BJ (cell line): ENCODE results near the gene CHD1L. TPM values are rescaled to one million over a fixed set of nuclear protein-coding genes. Genes with fewer than 3 reads are reported as not detected.

ENCODE experiments used
- CTCF ChIA-PET: fragments of 350-600 bp; formaldehyde crosslinking; extraction: SDS; loops from one replicate; lab custom pipeline; 2021; ENCODE audit warnings: antibody characterized with exemption, inconsistent platforms; lab: Yijun Ruan, JAX
- POLR2A ChIA-PET: fragments of 300-600 bp; sonication (Branson Sonifier 250); formaldehyde crosslinking; extraction: SDS; loops from one replicate; lab custom pipeline; 2021; ENCODE audit warnings: antibody characterized with exemption; lab: Charles Lee
- DNase-seq: peaks from one replicate; pipeline ENCODE4 v3.0.0-alpha.2; 2011; ENCODE audit warnings: low read depth
- H3K27me3 ChIP-seq: 2 replicates; pipeline ENCODE4 v1.6.0; 2011; ENCODE audit warnings: low read length; ENCODE audit not compliant: control insufficient read depth, insufficient read depth
- H3K36me3 ChIP-seq: 2 replicates; pipeline ENCODE4 v1.5.1; 2011; ENCODE audit warnings: low read length; ENCODE audit not compliant: control insufficient read depth, insufficient read depth
- H3K4me3 ChIP-seq: 2 replicates; pipeline ENCODE4 v1.5.1; 2011; ENCODE audit warnings: low read depth, mild to moderate bottlenecking, control low read depth, low read length
- polyA plus RNA-seq: library from polyadenylated mRNA; depleted of rRNA; stranded (reverse); fragments of >200 nt; gene quantifications from 2 replicates; pipeline ENCODE4 v1.2.3, GENCODE V29; 2011
- TF ChIP-seq, protein P1 (sequence below): IDR thresholded peaks from 2 replicates; pipeline ENCODE4 v1.5.1; 2011; ENCODE audit warnings: low read depth, mild to moderate bottlenecking, control low read depth, inconsistent platforms, low read length, moderate library complexity; ENCODE audit not compliant: insufficient read depth

Gene CHD1L
- polyA plus RNA-seq, 1 experiment: 20.2 TPM

DNA sequence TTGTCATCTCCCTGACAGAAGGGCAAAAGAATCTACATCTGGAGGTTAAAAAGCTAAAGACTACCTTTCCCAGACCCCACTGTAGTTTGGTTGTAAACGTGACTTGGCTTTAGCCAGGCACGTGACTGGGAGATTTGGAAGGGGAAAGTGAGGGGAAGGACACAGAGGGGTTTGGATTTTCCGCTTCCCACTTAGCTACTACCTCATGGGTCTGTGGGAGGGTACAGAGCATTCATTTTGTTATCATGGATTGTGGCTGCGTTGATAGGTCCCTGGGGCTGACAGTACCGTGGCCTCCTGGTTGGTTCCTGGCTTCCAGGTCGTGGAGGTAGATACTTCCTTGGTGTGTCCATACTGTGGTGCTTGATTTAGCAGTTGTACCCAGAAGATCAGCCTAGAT, 2.6 kb downstream of the CHD1L start:
- Histone ChIP-seq H3K27me3 (no peaks in the 10 kb centered on the region), H3K36me3 (no peaks in the 10 kb centered on the region), H3K4me3 (no peak overlapping the region)
- TF ChIP-seq, protein P1, sequence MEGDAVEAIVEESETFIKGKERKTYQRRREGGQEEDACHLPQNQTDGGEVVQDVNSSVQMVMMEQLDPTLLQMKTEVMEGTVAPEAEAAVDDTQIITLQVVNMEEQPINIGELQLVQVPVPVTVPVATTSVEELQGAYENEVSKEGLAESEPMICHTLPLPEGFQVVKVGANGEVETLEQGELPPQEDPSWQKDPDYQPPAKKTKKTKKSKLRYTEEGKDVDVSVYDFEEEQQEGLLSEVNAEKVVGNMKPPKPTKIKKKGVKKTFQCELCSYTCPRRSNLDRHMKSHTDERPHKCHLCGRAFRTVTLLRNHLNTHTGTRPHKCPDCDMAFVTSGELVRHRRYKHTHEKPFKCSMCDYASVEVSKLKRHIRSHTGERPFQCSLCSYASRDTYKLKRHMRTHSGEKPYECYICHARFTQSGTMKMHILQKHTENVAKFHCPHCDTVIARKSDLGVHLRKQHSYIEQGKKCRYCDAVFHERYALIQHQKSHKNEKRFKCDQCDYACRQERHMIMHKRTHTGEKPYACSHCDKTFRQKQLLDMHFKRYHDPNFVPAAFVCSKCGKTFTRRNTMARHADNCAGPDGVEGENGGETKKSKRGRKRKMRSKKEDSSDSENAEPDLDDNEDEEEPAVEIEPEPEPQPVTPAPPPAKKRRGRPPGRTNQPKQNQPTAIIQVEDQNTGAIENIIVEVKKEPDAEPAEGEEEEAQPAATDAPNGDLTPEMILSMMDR: no peak
- ChIA-PET CTCF (interaction anchor here (2.0 kb wide), 1 partner anchor 20 kb away, joined by 5 read pairs; the partner anchor contains the start of gene FMO5), POLR2A (no interaction called here)
- DNase-seq: no peak

GRCh38 chr1:147245586-147246021, 3.1 kb downstream of the CHD1L start:
- POLR2A ChIA-PET: no interaction called here
- no peak overlapping the region for H3K4me3 ChIP-seq
- CTCF ChIA-PET: no interaction called here
- H3K36me3 ChIP-seq: no peaks in the 10 kb centered on the region
- TF ChIP-seq, protein P1: no peak
- no peaks in the 10 kb centered on the region for H3K27me3 ChIP-seq
- DNase-seq: no peak

DNA sequence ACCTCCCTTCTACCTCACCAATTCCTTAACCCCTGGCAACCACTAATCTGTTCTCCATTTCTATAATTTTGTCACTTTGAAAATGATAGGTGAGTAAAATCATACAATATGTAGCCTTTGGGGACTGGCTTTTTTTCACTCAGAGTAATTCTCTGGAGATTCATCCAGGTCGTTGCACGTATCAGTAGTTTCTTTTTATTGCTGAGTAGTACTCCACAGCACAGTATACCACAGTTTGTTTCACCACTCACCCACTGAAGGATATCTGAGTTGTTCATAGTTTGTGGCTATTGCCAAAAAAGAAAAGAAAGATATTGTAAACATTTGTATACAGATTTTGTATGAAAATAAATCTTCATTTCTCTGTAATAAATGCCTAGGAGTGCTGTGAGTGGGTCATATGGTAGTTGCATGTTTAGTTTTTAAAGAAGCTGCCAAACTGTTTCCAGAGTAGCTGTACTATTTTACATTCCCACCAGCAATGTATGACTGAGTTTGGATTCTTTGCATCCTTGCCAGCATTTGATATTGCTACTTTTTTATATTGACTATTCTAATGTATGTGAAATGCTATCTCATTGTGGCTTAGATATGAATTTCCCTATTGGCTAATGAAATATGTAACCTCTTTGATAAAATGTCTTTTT, 3.7 kb downstream of the CHD1L start:
- no peak for DNase-seq
- CTCF ChIA-PET: no interaction called here
- POLR2A ChIA-PET: no interaction called here

GRCh38 chr1:147246910-147247655, 4.6 kb downstream of the CHD1L start:
- POLR2A ChIA-PET: no interaction called here
- TF ChIP-seq, protein P1: no peak
- CTCF ChIA-PET: interaction anchor here (1.3 kb wide), 1 partner anchor 143 kb away, joined by 4 read pairs; no protein-coding TSS in a partner anchor
- DNase-seq: no peak
- Histone ChIP-seq H3K36me3 (no peaks in the 10 kb centered on the region), H3K27me3 (no peaks in the 10 kb centered on the region), H3K4me3 (no peak overlapping the region)

More for the DNA sequence above, 3.7 kb downstream of the CHD1L start:
- H3K36me3 ChIP-seq: no peaks in the 10 kb centered on the region
- TF ChIP-seq, protein P1: no peak
- H3K27me3 ChIP-seq: no peaks in the 10 kb centered on the region
- no peak overlapping the region for H3K4me3 ChIP-seq

DNA sequence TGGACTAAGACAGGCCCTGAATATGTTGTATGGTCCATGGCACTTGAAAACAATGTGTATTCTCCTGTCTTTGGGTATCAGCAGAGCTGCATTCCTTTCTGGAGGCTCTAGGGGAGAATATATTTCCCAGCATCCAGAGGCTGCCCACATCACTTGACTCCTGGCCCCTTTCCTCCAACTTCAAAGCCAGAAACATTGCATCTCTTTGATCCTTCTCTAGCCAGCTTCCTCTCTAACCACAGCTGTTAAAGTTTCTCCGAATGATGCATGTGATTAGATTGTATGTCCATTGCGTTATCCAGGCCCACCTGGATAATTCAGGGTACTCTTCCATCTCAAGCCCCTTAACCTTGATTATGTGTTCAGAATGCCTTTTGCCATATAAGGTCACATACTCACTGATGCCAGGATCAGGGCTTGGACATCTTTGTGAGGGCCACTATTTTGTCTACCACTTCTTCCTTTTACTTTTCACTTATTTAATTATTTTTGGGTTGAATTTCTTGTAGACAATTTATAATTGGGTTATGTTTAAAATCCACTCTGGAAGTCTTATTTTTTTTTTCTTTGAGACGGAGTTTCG, 5.3 kb downstream of the CHD1L start:
- DNase-seq: no peak
- TF ChIP-seq, protein P1: no peak
- CTCF ChIA-PET: interaction anchor here (1.2 to 1.3 kb wide), 2 partner anchors 14 to 142 kb away, joined by 4 to 6 read pairs; no protein-coding TSS in a partner anchor
- Histone ChIP-seq H3K36me3 (0 out of 2 replicates have a peak, but pooled peaks cover 1% of the 10 kb centered on the region), H3K4me3 (no peak overlapping the region), H3K27me3 (no peaks in the 10 kb centered on the region)
- POLR2A ChIA-PET: no interaction called here
